ENCODE results near the gene ARHGAP44.

- TF ChIP-seq POLR2A (IDR thresholded peaks at IDR 0.05; ENCODE audit: extremely low read depth, insufficient read length) (no peak), CTCF (IDR thresholded peaks at IDR 0.05; ENCODE audit: low read depth, low read length) (no peak), MAX (IDR thresholded peaks at IDR 0.05; ENCODE audit: low read depth, low read length) (no peak)
Measured at GRCh38 chr17:13014801-13015200, 225.5 kb downstream of the ARHGAP44 start.

Data from NB4 (cell line).